GM12878 (cell line): ENCODE data around the gene AP2A2. TPM values are rescaled to one million over a fixed set of nuclear protein-coding genes. Genes with fewer than 3 reads are reported as not detected.

ENCODE experiments used
- ATAC-seq: fragments of 200-7000 bp; cut with Tn5 transposase; 3 replicates; pipeline ENCODE4 v1.9.1; 2020; ENCODE audit warnings: mild to moderate bottlenecking, moderate library complexity
- BruUV-seq: library from RNA; stranded (reverse); fragments of 400-500 nt; replicated peaks from 2 replicates; lab custom pipeline; 2021; lab: Mats Ljungman, UMichigan
- CTCF ChIA-PET: fragments of 300-600 bp; sonication (Branson Sonifier 250); formaldehyde crosslinking; extraction: SDS; loops from one replicate; lab custom pipeline; 2021; ENCODE audit warnings: inconsistent platforms; lab: Yijun Ruan, JAX
- POLR2A ChIA-PET: fragments of 350-600 bp; formaldehyde crosslinking; extraction: SDS; loops from one replicate; lab custom pipeline; 2021; ENCODE audit warnings: inconsistent platforms; lab: Charles Lee
- RAD21 ChIA-PET: fragments of 300-600 bp; sonication (Branson Sonifier 250); formaldehyde crosslinking; loops from one replicate; lab custom pipeline; 2023; ENCODE audit warnings: antibody characterized with exemption; ENCODE audit not compliant: unreplicated experiment; lab: Charles Lee
- SMC1A ChIA-PET: fragments of 300-600 bp; sonication (Branson Sonifier 250); formaldehyde crosslinking; loops from one replicate; lab custom pipeline; 2023; ENCODE audit not compliant: unreplicated experiment, uncharacterized antibody; lab: Charles Lee
- DNase-seq: peaks from one replicate; pipeline ENCODE4 v3.0.0-alpha.2; 2011; ENCODE audit warnings: low read depth, low spot score
- FAIRE-seq: peaks from 3 replicates; lab custom pipeline; 2011; peaks lifted over from hg19 to GRCh38; lab: Jason Lieb, UNC
- H2AFZ ChIP-seq: 2 replicates; pipeline ENCODE4 v1.6.0; 2011; ENCODE audit warnings: low read depth, low read length, control low read depth; ENCODE audit not compliant: control insufficient read depth
- H3K27ac ChIP-seq: 2 replicates; pipeline ENCODE4 v1.5.1; 2011; ENCODE audit warnings: control low read depth; ENCODE audit not compliant: control insufficient read depth, insufficient read depth
- H3K27me3 ChIP-seq, 2 experiments: replicated peaks in 1 of 2; 2 replicates each; pipeline versions ENCODE4 v1.6.0 to v1.6.1; 2011; ENCODE audit warnings: low read length in 1 of 2; ENCODE audit not compliant: control insufficient read depth in 2 of 2, insufficient read depth in 2 of 2
- H3K36me3 ChIP-seq, 2 experiments: 2 replicates each; pipeline ENCODE4 v1.5.1; 2011; ENCODE audit warnings: low read length in 1 of 2; ENCODE audit not compliant: control insufficient read depth in 2 of 2, insufficient read depth in 2 of 2
- H3K4me1 ChIP-seq: 2 replicates; pipeline ENCODE4 v1.6.1; 2011; ENCODE audit warnings: mild to moderate bottlenecking, low read length, moderate library complexity, mixed read lengths; ENCODE audit not compliant: control insufficient read depth, insufficient read depth
- H3K4me2 ChIP-seq: 2 replicates; pipeline ENCODE4 v1.6.0; 2011; ENCODE audit warnings: control low read depth; ENCODE audit not compliant: control insufficient read depth, insufficient read depth
- H3K4me3 ChIP-seq: fragments of 200-600 bp; sonication (generic); 2 replicates; pipeline ENCODE4 v1.5.1; 2016
- H3K79me2 ChIP-seq: 2 replicates; pipeline ENCODE4 v1.6.0; 2011; ENCODE audit warnings: low read length; ENCODE audit not compliant: control insufficient read depth, insufficient read depth
- H3K9ac ChIP-seq: 2 replicates; pipeline ENCODE4 v1.8.0; 2011; ENCODE audit warnings: low read length, control low read depth, mixed read lengths; ENCODE audit not compliant: control insufficient read depth, insufficient read depth
- H3K9me3 ChIP-seq: replicated peaks from 3 replicates; pipeline ENCODE4 v1.5.1; 2011; ENCODE audit warnings: mild to moderate bottlenecking, low read length; ENCODE audit not compliant: control insufficient read depth, insufficient read depth
- H4K20me1 ChIP-seq: 2 replicates; pipeline ENCODE4 v1.6.0; 2011; ENCODE audit not compliant: control insufficient read depth, insufficient read depth
- CBFB ChIP-seq: IDR thresholded peaks from 2 replicates; pipeline ENCODE4 v1.6.1; 2016; ENCODE audit warnings: antibody characterized with exemption, low read depth
- FOXM1 ChIP-seq: IDR thresholded peaks from 2 replicates; pipeline ENCODE4 v1.6.1; 2012; ENCODE audit warnings: low read depth, mild to moderate bottlenecking, inconsistent platforms, low read length, moderate library complexity
- MAX ChIP-seq: IDR thresholded peaks from 2 replicates; pipeline ENCODE4 v1.6.1; 2012; ENCODE audit warnings: low read depth, low read length, improper control_type of control experiment
- NFYA ChIP-seq: IDR thresholded peaks from 2 replicates; pipeline ENCODE4 v1.6.1; 2011; ENCODE audit warnings: low read depth, mild to moderate bottlenecking, low read length, improper control_type of control experiment, borderline replicate concordance
- NFYB ChIP-seq: IDR thresholded peaks from 2 replicates; pipeline ENCODE4 v1.6.1; 2011; ENCODE audit warnings: low read depth, mild to moderate bottlenecking, low read length, improper control_type of control experiment, moderate library complexity; ENCODE audit not compliant: insufficient read depth
- POU2F2 ChIP-seq: IDR thresholded peaks from 3 replicates; pipeline ENCODE4 v1.6.1; 2011; ENCODE audit warnings: low read depth, mild to moderate bottlenecking, low read length, borderline replicate concordance
- RELA ChIP-seq: fragments of 450-650 bp; IDR thresholded peaks from 2 replicates; pipeline ENCODE4 v1.8.0; 2014; ENCODE audit warnings: borderline replicate concordance; ENCODE audit not compliant: partially characterized antibody
- RUNX3 ChIP-seq: IDR thresholded peaks from 2 replicates; pipeline ENCODE4 v1.6.1; 2012; ENCODE audit warnings: low read length, inconsistent platforms
- SIN3A ChIP-seq: IDR thresholded peaks from 2 replicates; pipeline ENCODE4 v1.6.1; 2012; ENCODE audit warnings: low read depth, low read length, improper control_type of control experiment
- TARDBP ChIP-seq: IDR thresholded peaks from 2 replicates; pipeline ENCODE4 v1.6.1; 2016; ENCODE audit warnings: borderline replicate concordance
- USF1 ChIP-seq: IDR thresholded peaks from 2 replicates; pipeline ENCODE4 v1.6.1; 2011; ENCODE audit warnings: borderline replicate concordance, low read depth, mild to moderate bottlenecking, moderate library complexity, mixed read lengths, low read length; ENCODE audit not compliant: insufficient read depth; ENCODE audit errors: extremely low read length
- WRNIP1 ChIP-seq: IDR thresholded peaks from 2 replicates; pipeline ENCODE4 v1.6.1; 2011; ENCODE audit warnings: low read depth, low read length, improper control_type of control experiment, borderline replicate concordance
- ZBTB11 ChIP-seq: fragments of 450-650 bp; formaldehyde crosslinking; IDR thresholded peaks from 2 replicates; pipeline ENCODE4 v1.5.0; 2022; ENCODE audit warnings: mild to moderate bottlenecking, missing genetic modification characterization
- ZBTB33 ChIP-seq: fragments of 450-650 bp; IDR thresholded peaks from 2 replicates; pipeline ENCODE4 v1.6.1; 2017; ENCODE audit warnings: mild to moderate bottlenecking
- ZSCAN29 ChIP-seq: fragments of 450-650 bp; IDR thresholded peaks from 2 replicates; pipeline ENCODE4 v1.6.1; 2017; ENCODE audit warnings: mild to moderate bottlenecking, moderate library complexity
- WGBS: methylation state at CpG from one replicate; pipeline ENCODE4 v1.1.6; 2016; ENCODE audit warnings: low lambda C conversion rate; ENCODE audit not compliant: insufficient replicate concordance, insufficient coverage; ENCODE audit errors: missing lambda C conversion rate; 5-methylcytosine and 5-hydroxymethylcytosine counted together
- in situ Hi-C: fragments of 300-500 bp; cut with MboI; formaldehyde crosslinking; loops from 9 replicates; pipeline ENCODE4 v1.14.3; 2018; ENCODE audit warnings: mixed read lengths
- intact Hi-C: fragments of 100-400 bp; cut with micrococcal nuclease; formaldehyde crosslinking; loops from one replicate; pipeline ENCODE4 v1.14.2; 2022; ENCODE audit not compliant: unreplicated experiment
- polyA plus RNA-seq, 11 experiments: library from polyadenylated mRNA; depleted of rRNA in 4 of 11; unstranded in 6 of 11; stranded (reverse) in 5 of 11; fragments of >200 nt; fragmentation: Nextera tagmentation in 4 of 11; fragmentation: Illumina TruSeq in 1 of 11; extraction: Ambion mirVana in 4 of 11; extraction: Trizol in 1 of 11; gene quantifications; 1 replicate in 1 of 11; 2 replicates in 10 of 11; pipeline versions ENCODE4 v1.2.1 to v1.2.3, GENCODE V29; 2011 to 2016; ENCODE audit warnings: inconsistent platforms in 2 of 11, missing spikeins in 2 of 11, low read depth in 1 of 11
- total RNA-seq, 4 experiments: library from RNA; depleted of rRNA in 3 of 4; stranded (reverse); fragments of >200 nt in 3 of 4; fragmentation: Illumina TruSeq in 1 of 4; extraction: Trizol in 1 of 4; gene quantifications; 2 replicates each; pipeline versions ENCODE4 v1.2.1 to v1.2.3, GENCODE V29; 2013 to 2021

AP2A2 gene
- total and polyA plus RNA-seq, 10 of the 15 experiments (the other 5 are each of a cell fraction or from before 2014, with no cell fraction given): 0.58 to 48.8 (median 18.2) TPM

GRCh38 chr11:895331-896110, 30.1 kb upstream of the AP2A2 start:
- in situ Hi-C loops (no loop called here), intact Hi-C loops (no loop called here)
- no peak overlapping the region for H3K4me2 ChIP-seq
- no TSS peak for BruUV-seq
- no peak for DNase-seq
- ChIA-PET SMC1A (no interaction called here), RAD21 (no interaction called here), POLR2A (no interaction called here), CTCF (no interaction called here)
- ATAC-seq: no peak
- no peaks in the 10 kb centered on the region for H3K27me3 ChIP-seq
- H3K4me3 ChIP-seq: no peak overlapping the region
- no peak overlapping the region for H2AFZ ChIP-seq
- H3K9me3 ChIP-seq: no peaks in the 10 kb centered on the region
- H3K27ac ChIP-seq: no peak overlapping the region
- TF ChIP-seq NFYA (no peak), NFYB (no peak), CBFB (no peak), MAX (no peak), ZBTB33 (no peak), SIN3A (no peak), FOXM1 (no peak), RUNX3 (no peak), RELA (no peak), TARDBP (no peak), ZSCAN29 (no peak), WRNIP1 (no peak), POU2F2 (no peak), USF1 (no peak), ZBTB11 (no peak)
- H3K79me2 ChIP-seq: no peaks in the 10 kb centered on the region
- H4K20me1 ChIP-seq: no peaks in the 10 kb centered on the region
- 89% methylated on average over 26 of the region's 26 CpGs for WGBS
- H3K4me1 ChIP-seq: no peaks in the 10 kb centered on the region
- no peak for FAIRE-seq
- peaks cover 0 to 20% of the 10 kb centered on the region in 2 experiments; a peak in 2 of 4 replicates for H3K36me3 ChIP-seq
- no peak overlapping the region for H3K9ac ChIP-seq
